HCT116 (cell line): ENCODE results near the gene SF3B6. TPM values are rescaled to one million over a fixed set of nuclear protein-coding genes. Genes with fewer than 3 reads are reported as not detected.

Source experiments
- ATAC-seq: fragments of 200-7000 bp; cut with Tn5 transposase; 2 replicates; pipeline ENCODE4 v1.9.1; 2020; ENCODE audit warnings: mild to moderate bottlenecking, moderate library complexity
- BruUV-seq: library from RNA; stranded (reverse); fragments of 400-500 nt; replicated peaks from 2 replicates; lab custom pipeline; 2021; lab: Mats Ljungman, UMichigan
- CTCF ChIA-PET: fragments of 300-600 bp; sonication (Branson Sonifier 250); formaldehyde crosslinking; loops from one replicate; lab custom pipeline; 2021; ENCODE audit warnings: antibody characterized with exemption; lab: Charles Lee
- POLR2A ChIA-PET: fragments of 300-600, 350-600 bp; sonication (Branson Sonifier 250); formaldehyde crosslinking; loops from one replicate; lab custom pipeline; 2021; ENCODE audit warnings: antibody characterized with exemption; lab: Charles Lee
- RAD21 ChIA-PET, 2 experiments: fragments of 300-600 bp; sonication (Branson Sonifier 250); formaldehyde crosslinking; loops; one replicate each; lab custom pipeline; 2023; ENCODE audit warnings: low total read pairs in 2 of 2; ENCODE audit not compliant: uncharacterized antibody in 2 of 2, unreplicated experiment in 2 of 2, low non-redundant PET in 1 of 2; lab: Charles Lee
- DNase-seq: peaks from one replicate; pipeline ENCODE4 v3.0.0-alpha.2; 2010; ENCODE audit warnings: low read depth, low spot score
- H2AFZ ChIP-seq: fragments of 200-600 bp; shearing (Covaris generic), sonication (generic); 2 replicates; pipeline ENCODE4 v1.6.1; 2017; ENCODE audit warnings: low read depth, mixed run types, mixed read lengths, antibody characterized with exemption, low read length; ENCODE audit not compliant: poor library complexity, severe bottlenecking
- H3K27ac ChIP-seq: 2 replicates; pipeline ENCODE4 v1.5.1; 2012; ENCODE audit warnings: low read depth, low read length
- H3K27me3 ChIP-seq: fragments of 200-600 bp; sonication (generic); 2 replicates; pipeline ENCODE4 v1.6.1; 2016; ENCODE audit warnings: mixed run types, low read length, mixed read lengths; ENCODE audit not compliant: insufficient read depth
- H3K36me3 ChIP-seq, 2 experiments: fragments of 200-500 bp in 1 of 2; fragments of 200-600 bp in 1 of 2; sonication (Bioruptor generic) in 1 of 2; sonication (generic) in 1 of 2; 2 replicates each; pipeline versions ENCODE4 v1.5.1 to v1.6.1; 2014 to 2016; ENCODE audit warnings: low read length in 2 of 2, inconsistent platforms in 1 of 2, mixed read lengths in 1 of 2, mixed run types in 1 of 2; ENCODE audit not compliant: insufficient read depth in 2 of 2, control insufficient read depth in 1 of 2
- H3K4me1 ChIP-seq, 2 experiments: fragments of 200-600 bp in 1 of 2; sonication (generic) in 1 of 2; 2 replicates each; pipeline versions ENCODE4 v1.5.1 to v1.6.1; 2012 to 2017; ENCODE audit warnings: low read length in 2 of 2, inconsistent platforms in 1 of 2, mild to moderate bottlenecking in 1 of 2, mixed read lengths in 1 of 2, mixed run types in 1 of 2, moderate library complexity in 1 of 2; ENCODE audit not compliant: insufficient read depth in 2 of 2, control insufficient read depth in 1 of 2
- H3K4me2 ChIP-seq: fragments of 200-600 bp; sonication (generic); 2 replicates; pipeline ENCODE4 v1.6.1; 2017; ENCODE audit warnings: mixed run types, low read length, mixed read lengths
- H3K4me3 ChIP-seq, 2 experiments: fragments of 200-600 bp in 1 of 2; sonication (generic) in 1 of 2; replicated peaks in 1 of 2; 2 replicates each; pipeline ENCODE4 v1.5.1; 2011 to 2016; ENCODE audit warnings: low read length in 2 of 2, control low read depth in 1 of 2, low read depth in 1 of 2, mild to moderate bottlenecking in 1 of 2, mixed read lengths in 1 of 2, mixed run types in 1 of 2
- H3K79me2 ChIP-seq: fragments of 200-600 bp; sonication (generic); 2 replicates; pipeline ENCODE4 v1.6.1; 2017; ENCODE audit warnings: mild to moderate bottlenecking, mixed run types, low read length, moderate library complexity, mixed read lengths; ENCODE audit not compliant: insufficient read depth
- H3K9ac ChIP-seq: fragments of 200-600 bp; sonication (generic); 2 replicates; pipeline ENCODE4 v1.6.1; 2016; ENCODE audit warnings: low read length, mixed read lengths
- H3K9me2 ChIP-seq: fragments of 200-600 bp; sonication (generic), shearing (Covaris generic); 2 replicates; pipeline ENCODE4 v1.6.1; 2017; ENCODE audit warnings: mixed run types, mild to moderate bottlenecking, moderate library complexity; ENCODE audit not compliant: insufficient read depth
- H3K9me3 ChIP-seq, 2 experiments: fragments of 200-500 bp in 1 of 2; fragments of 200-600 bp in 1 of 2; sonication (Bioruptor generic) in 1 of 2; sonication (generic) in 1 of 2; 2 replicates each; pipeline ENCODE4 v1.6.1; 2014 to 2017; ENCODE audit warnings: low read length in 2 of 2, mixed read lengths in 2 of 2, inconsistent platforms in 1 of 2, low read depth in 1 of 2, mild to moderate bottlenecking in 1 of 2, mixed run types in 1 of 2, moderate library complexity in 1 of 2; ENCODE audit not compliant: control insufficient read depth in 1 of 2, insufficient read depth in 1 of 2
- H4K20me1 ChIP-seq: fragments of 200-600 bp; sonication (generic), shearing (Covaris generic); 2 replicates; pipeline ENCODE4 v1.6.1; 2017; ENCODE audit warnings: mixed run types, mild to moderate bottlenecking, moderate library complexity; ENCODE audit not compliant: insufficient read depth
- CBX3 ChIP-seq: IDR thresholded peaks from 2 replicates; pipeline ENCODE4 v1.6.1; 2012; ENCODE audit warnings: low read depth
- CEBPB ChIP-seq: IDR thresholded peaks from 2 replicates; pipeline ENCODE4 v1.6.1; 2012; ENCODE audit warnings: low read depth
- CTCF ChIP-seq, 3 experiments: fragments of 200-600 bp in 1 of 3; sonication (generic) in 1 of 3; IDR thresholded peaks in 2 of 3; conservative IDR thresholded peaks in 1 of 3; 2 replicates each; pipeline ENCODE4 v1.5.1; 2012 to 2017; ENCODE audit warnings: low read depth in 2 of 3, low read length in 2 of 3, antibody characterized with exemption in 1 of 3, borderline replicate concordance in 1 of 3, control low read depth in 1 of 3, mild to moderate bottlenecking in 1 of 3, mixed read lengths in 1 of 3, mixed run types in 1 of 3, moderate library complexity in 1 of 3; ENCODE audit not compliant: insufficient read depth in 1 of 3
- ELF1 ChIP-seq: IDR thresholded peaks from 2 replicates; pipeline ENCODE4 v1.6.1; 2012; ENCODE audit warnings: low read depth, borderline replicate concordance
- EZH2 ChIP-seq: fragments of 200-600 bp; sonication (generic); IDR thresholded peaks from 2 replicates; pipeline ENCODE4 v1.6.1; 2017; ENCODE audit warnings: antibody characterized with exemption, mixed run types
- EZH2phosphoT487 ChIP-seq: fragments of 200-600 bp; IDR thresholded peaks from 2 replicates; pipeline ENCODE4 v1.6.1; 2018; ENCODE audit warnings: antibody characterized with exemption, borderline replicate concordance
- FOSL1 ChIP-seq: IDR thresholded peaks from 2 replicates; pipeline ENCODE4 v1.6.1; 2012; ENCODE audit warnings: low read depth
- JUND ChIP-seq: IDR thresholded peaks from 2 replicates; pipeline ENCODE4 v1.6.1; 2012
- POLR2AphosphoS5 ChIP-seq: IDR thresholded peaks from 2 replicates; pipeline ENCODE4 v1.6.1; 2011; ENCODE audit warnings: mild to moderate bottlenecking, low read depth, low read length, moderate library complexity
- RAD21 ChIP-seq: IDR thresholded peaks from 2 replicates; pipeline ENCODE4 v1.6.1; 2012; ENCODE audit warnings: low read depth, mild to moderate bottlenecking
- SIN3A ChIP-seq: IDR thresholded peaks from 2 replicates; pipeline ENCODE4 v1.6.1; 2012; ENCODE audit warnings: low read depth
- SP1 ChIP-seq: IDR thresholded peaks from 2 replicates; pipeline ENCODE4 v1.6.1; 2012; ENCODE audit warnings: low read depth
- SRF ChIP-seq: IDR thresholded peaks from 2 replicates; pipeline ENCODE4 v1.6.1; 2012; ENCODE audit warnings: low read depth
- TCF7L2 ChIP-seq: IDR thresholded peaks from 2 replicates; pipeline ENCODE4 v1.7.0; 2011; ENCODE audit warnings: borderline replicate concordance, inconsistent platforms; ENCODE audit not compliant: insufficient read depth, insufficient read length; ENCODE audit errors: extremely low read depth
- YY1 ChIP-seq: IDR thresholded peaks from 2 replicates; pipeline ENCODE4 v1.6.1; 2011; ENCODE audit warnings: low read length, low read depth, moderate library complexity, mild to moderate bottlenecking; ENCODE audit not compliant: insufficient replicate concordance; ENCODE audit errors: extremely low read depth
- ZBTB33 ChIP-seq: IDR thresholded peaks from 2 replicates; pipeline ENCODE4 v1.6.1; 2011; ENCODE audit warnings: mild to moderate bottlenecking, low read length, moderate library complexity; ENCODE audit not compliant: insufficient replicate concordance; ENCODE audit errors: extremely low read depth
- ZNF274 ChIP-seq: fragments of 200-500 bp; sonication (Bioruptor generic); IDR thresholded peaks from 2 replicates; pipeline ENCODE4 v1.6.1; 2014; ENCODE audit warnings: mild to moderate bottlenecking, low read depth, low read length, inconsistent platforms
- intact Hi-C: fragments of 100-400 bp; cut with micrococcal nuclease; formaldehyde crosslinking; loops from 2 replicates; pipeline ENCODE4 v1.10.0; 2022
- total RNA-seq: library from RNA; stranded (reverse); gene quantifications from one replicate; pipeline ENCODE4 v1.2.1, GENCODE V29; 2021; ENCODE audit not compliant: unreplicated experiment
- TF ChIP-seq, protein P1 (sequence below): IDR thresholded peaks from 2 replicates; pipeline ENCODE4 v1.6.1; 2012

The SF3B6 gene
- total RNA-seq, 1 experiment from 2014 or later, result 129 TPM

DNA sequence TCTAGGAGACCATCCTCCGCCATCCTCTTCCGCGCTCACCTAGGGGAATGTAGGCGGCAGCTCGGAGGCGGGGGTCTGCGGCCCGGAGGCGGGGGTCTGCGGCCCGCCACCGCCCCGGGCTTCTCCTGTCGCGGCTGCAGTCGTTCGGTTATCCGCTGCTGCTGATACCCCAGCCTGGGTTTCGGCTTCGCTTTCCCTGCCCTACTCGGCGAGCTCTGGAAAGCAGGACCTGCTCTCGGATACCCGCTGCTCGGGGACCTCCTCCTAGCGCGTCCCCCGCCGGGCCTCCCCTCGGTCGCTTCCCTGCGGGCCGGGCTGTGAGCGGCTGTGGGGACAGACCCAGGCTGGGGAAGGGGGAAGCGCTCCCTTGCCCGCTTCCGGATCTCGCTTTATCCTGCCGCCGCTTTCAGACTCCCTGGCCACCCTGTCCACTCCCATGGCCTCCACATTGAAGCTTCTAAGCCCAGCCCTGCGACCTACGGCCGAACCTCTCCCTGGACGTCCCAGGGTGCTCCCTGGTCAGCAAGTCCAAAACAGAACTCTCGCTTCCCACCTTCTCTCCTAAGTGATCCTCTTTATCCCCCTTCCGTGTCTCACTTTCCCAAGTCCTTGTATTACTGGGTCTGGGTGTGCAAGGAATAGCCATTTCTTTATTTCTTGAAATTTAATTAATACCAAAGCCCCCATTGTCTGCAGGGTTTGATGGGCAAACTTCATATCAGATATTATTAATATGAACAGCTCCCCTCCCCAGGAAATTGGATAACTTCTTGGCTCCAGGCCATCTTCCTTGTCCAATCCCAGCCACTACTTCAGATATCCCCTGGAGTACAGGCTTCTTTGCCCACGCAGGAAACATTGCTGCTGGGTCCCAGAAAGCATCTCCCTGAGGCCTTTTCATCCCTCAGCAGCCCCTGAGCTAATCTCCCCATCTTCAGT lies 25.8 kb downstream of the SF3B6 start:
- Histone ChIP-seq H2AFZ (no peak overlapping the region), H3K4me3 (peak overlapping the region; percentile 64 to 69)
- TF ChIP-seq, protein P1, sequence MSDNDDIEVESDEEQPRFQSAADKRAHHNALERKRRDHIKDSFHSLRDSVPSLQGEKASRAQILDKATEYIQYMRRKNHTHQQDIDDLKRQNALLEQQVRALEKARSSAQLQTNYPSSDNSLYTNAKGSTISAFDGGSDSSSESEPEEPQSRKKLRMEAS, result no peak
- TF ChIP-seq JUND (no peak), ELF1 (no peak), EZH2 (no peak), RAD21 (no peak), FOSL1 (no peak), YY1 (no peak), EZH2phosphoT487 (no peak), ZBTB33 (no peak), SRF (no peak), SP1 (no peak), ZNF274 (no peak), CTCF (IDR thresholded peaks at IDR 0.05 in 2 of 3, conservative IDR thresholded peaks at IDR 0.05 in 1 of 3; ENCODE audit: borderline replicate concordance in 1 of 3, insufficient read depth in 1 of 3, low read depth in 2 of 3, low read length in 2 of 3) (no peak), SIN3A (no peak), POLR2AphosphoS5 (no peak), CEBPB (no peak), TCF7L2 (no peak), CBX3 (no peak)
- TF ChIP-seq, all 23 proteins: peak for 0
- no peaks in the 10 kb centered on the region for H3K9me2 ChIP-seq
- CTCF ChIA-PET, result interaction anchor here (1.0 kb wide), 1 partner anchor 114 kb away, joined by 3 read pairs; no protein-coding TSS in a partner anchor
- H3K4me2 ChIP-seq, result peak overlapping the region; percentile 90
- H3K27ac ChIP-seq, result no peak overlapping the region
- no peak for DNase-seq
- H3K27me3 ChIP-seq, result no peaks in the 10 kb centered on the region
- H3K36me3 ChIP-seq, result no peaks in the 10 kb centered on the region
- POLR2A ChIA-PET, result interaction anchor here (2.4 kb wide), 1 partner anchor 26 kb away, joined by 16 read pairs; the partner anchor contains the start of gene SF3B6
- RAD21 ChIA-PET, result no interaction called here
- peaks cover 12% of the 10 kb centered on the region; the same call in 1 of the 2 replicates for H3K79me2 ChIP-seq
- intact Hi-C loops, result loop anchor here (2.0 kb wide), 1 partner anchor 26 kb away; the partner anchor contains the start of gene SF3B6
- TSS peak; percentile 31 for BruUV-seq
- peak overlapping the region; percentile 44 for H3K9ac ChIP-seq
- H3K9me3 ChIP-seq, result no peaks in the 10 kb centered on the region
- H3K4me1 ChIP-seq, result peaks cover 13 to 30% of the 10 kb centered on the region in 2 experiments
- no peaks in the 10 kb centered on the region for H4K20me1 ChIP-seq
- ATAC-seq, result no peak
